Neuronal stem cell (in vitro differentiated cells): ENCODE measurements around the gene DNMT3L.
"Not testable (repeated sequence)": the region's sequence is repeated elsewhere in the genome, so short reads cannot be mapped to it uniquely, and the experiment has no call there.

ENCODE experiments used
- DNase-seq: peaks from one replicate; pipeline ENCODE4 v3.0.0-alpha.2; 2013; ENCODE audit warnings: low spot score
- H2AFZ ChIP-seq: one replicate; pipeline ENCODE4 v1.6.1; 2013; ENCODE audit warnings: mild to moderate bottlenecking, low read length, inconsistent platforms
- H2AK5ac ChIP-seq: 2 replicates; pipeline ENCODE4 v1.6.1; 2013; ENCODE audit warnings: low read depth, mild to moderate bottlenecking, inconsistent platforms, low read length, moderate library complexity, mixed read lengths
- H2BK120ac ChIP-seq: 2 replicates; pipeline ENCODE4 v1.6.1; 2013; ENCODE audit warnings: low read depth, mild to moderate bottlenecking, inconsistent platforms, low read length, moderate library complexity, mixed read lengths
- H2BK12ac ChIP-seq: one replicate; pipeline ENCODE4 v1.6.1; 2013; ENCODE audit warnings: low read length, inconsistent platforms
- H2BK15ac ChIP-seq: 2 replicates; pipeline ENCODE4 v1.6.1; 2013; ENCODE audit warnings: mild to moderate bottlenecking, low read length, inconsistent platforms, mixed read lengths
- H2BK5ac ChIP-seq: one replicate; pipeline ENCODE4 v1.6.1; 2013; ENCODE audit warnings: inconsistent platforms, mild to moderate bottlenecking, low read length, moderate library complexity
- H3K14ac ChIP-seq: one replicate; pipeline ENCODE4 v1.6.1; 2013; ENCODE audit warnings: low read length, inconsistent platforms
- H3K18ac ChIP-seq: 2 replicates; pipeline ENCODE4 v1.6.1; 2013; ENCODE audit warnings: low read length, inconsistent platforms
- H3K23ac ChIP-seq: 2 replicates; pipeline ENCODE4 v1.6.1; 2013; ENCODE audit warnings: low read depth, mild to moderate bottlenecking, mixed read lengths, low read length, inconsistent platforms; ENCODE audit not compliant: poor library complexity
- H3K27ac ChIP-seq: replicated peaks from 3 replicates; pipeline ENCODE4 v1.5.1; 2013; ENCODE audit warnings: low read length, inconsistent platforms
- H3K27me3 ChIP-seq, 3 experiments: 2 replicates each; pipeline ENCODE4 v1.6.1; 2013; ENCODE audit warnings: low read length in 3 of 3, mild to moderate bottlenecking in 2 of 3, inconsistent platforms in 1 of 3, low read depth in 1 of 3, mixed read lengths in 1 of 3, moderate library complexity in 1 of 3; ENCODE audit not compliant: control insufficient read depth in 3 of 3, insufficient read depth in 3 of 3
- H3K36me3 ChIP-seq, 2 donors: replicated peaks in 1 of 2; 2 replicates each; pipeline ENCODE4 v1.6.1; 2013; ENCODE audit warnings: low read length in 2 of 2; ENCODE audit not compliant: control insufficient read depth in 2 of 2, insufficient read depth in 2 of 2
- H3K4ac ChIP-seq: 2 replicates; pipeline ENCODE4 v1.6.1; 2013; ENCODE audit warnings: inconsistent platforms, mild to moderate bottlenecking, low read length, moderate library complexity
- H3K4me1 ChIP-seq, 2 donors: 1 replicate in 1 of 2; 2 replicates in 1 of 2; pipeline ENCODE4 v1.6.1; 2013; ENCODE audit warnings: low read length in 2 of 2, low read depth in 1 of 2; ENCODE audit not compliant: control insufficient read depth in 2 of 2, insufficient read depth in 1 of 2
- H3K4me2 ChIP-seq: one replicate; pipeline ENCODE4 v1.6.1; 2013; ENCODE audit warnings: mild to moderate bottlenecking, low read length, inconsistent platforms; ENCODE audit not compliant: insufficient read depth, poor library complexity, severe bottlenecking
- H3K4me3 ChIP-seq, 2 donors: 2 replicates each; pipeline ENCODE4 v1.5.1; 2013; ENCODE audit warnings: low read length in 2 of 2, mild to moderate bottlenecking in 2 of 2, inconsistent platforms in 1 of 2, moderate library complexity in 1 of 2
- H3K79me1 ChIP-seq: one replicate; pipeline ENCODE4 v1.6.1; 2013; ENCODE audit warnings: low read depth, mild to moderate bottlenecking, inconsistent platforms, low read length, moderate library complexity
- H3K9ac ChIP-seq: one replicate; pipeline ENCODE4 v1.6.1; 2013; ENCODE audit warnings: mild to moderate bottlenecking, low read depth, low read length, inconsistent platforms; ENCODE audit not compliant: poor library complexity
- H3K9me3 ChIP-seq, 2 donors: replicated peaks in 1 of 2; 2 replicates each; pipeline versions ENCODE3 to v1.6.1; 2013; ENCODE audit warnings: low read length in 2 of 2, mild to moderate bottlenecking in 2 of 2, inconsistent platforms in 1 of 2, low read depth in 1 of 2, mixed read lengths in 1 of 2, moderate library complexity in 1 of 2; ENCODE audit not compliant: control insufficient read depth in 2 of 2, insufficient read depth in 1 of 2
- H4K8ac ChIP-seq: one replicate; pipeline ENCODE4 v1.6.1; 2013; ENCODE audit warnings: low read depth, mild to moderate bottlenecking, inconsistent platforms, low read length, moderate library complexity
- H4K91ac ChIP-seq: one replicate; pipeline ENCODE4 v1.6.1; 2013; ENCODE audit warnings: low read length, low read depth, mild to moderate bottlenecking, inconsistent platforms; ENCODE audit not compliant: poor library complexity
- WGBS, 2 donors: extraction: QIAGEN DNeasy Blood & Tissue Kit; methylation state at CpG; one replicate each; pipeline ENCODE4 v1.1.7; 2013; ENCODE audit warnings: missing lambda C conversion rate in 2 of 2, mixed read lengths in 1 of 2; ENCODE audit not compliant: insufficient read length in 2 of 2, insufficient replicate concordance in 1 of 2; ENCODE audit errors: extremely low coverage in 2 of 2; 5-methylcytosine and 5-hydroxymethylcytosine counted together

Gene DNMT3L

DNA sequence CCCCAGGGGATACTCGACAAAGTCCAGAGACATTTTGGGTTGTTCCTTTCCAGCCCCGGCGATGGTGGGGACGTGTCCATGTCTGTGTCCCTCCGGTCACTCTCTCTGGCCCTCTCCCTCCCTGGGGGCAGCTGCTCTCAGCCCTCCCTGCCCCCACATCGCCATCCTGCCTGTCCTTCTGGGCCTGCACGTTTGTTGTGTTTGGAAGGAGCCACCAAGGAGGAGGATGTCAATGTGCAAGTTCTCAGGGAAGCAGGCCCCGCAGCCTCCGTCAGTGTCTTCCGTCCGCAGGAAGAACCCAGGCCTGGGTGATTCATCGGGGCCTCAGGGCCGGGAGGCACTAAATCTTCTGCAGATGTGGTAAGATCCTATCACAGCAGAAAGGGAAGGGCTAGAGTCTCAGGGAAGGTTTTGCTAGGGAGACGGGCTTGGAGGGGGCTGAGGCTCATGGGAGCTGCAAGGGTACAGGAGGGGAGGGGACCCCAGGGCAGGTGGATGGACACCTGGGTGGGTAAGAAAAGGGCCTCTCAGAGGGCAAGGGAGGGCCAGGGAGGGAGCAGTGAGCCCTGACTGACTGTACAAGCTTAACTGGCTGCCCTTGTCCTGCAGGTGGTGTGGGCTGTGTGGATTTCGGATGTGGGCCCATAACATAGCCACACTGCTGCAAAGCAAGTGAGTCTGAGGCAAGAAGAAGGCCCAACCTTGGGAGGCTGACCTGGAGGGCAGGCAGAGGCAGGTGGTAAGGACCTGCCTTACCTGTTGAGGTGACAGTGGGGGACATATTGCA lies 53.6 kb downstream of the DNMT3L start:
- not testable (repeated sequence) for H3K9ac ChIP-seq, H3K4me2 ChIP-seq, H3K4ac ChIP-seq, H2BK120ac ChIP-seq, H2BK5ac ChIP-seq, H3K36me3 ChIP-seq, H2AFZ ChIP-seq, H4K8ac ChIP-seq, H3K4me1 ChIP-seq, H3K9me3 ChIP-seq, H3K23ac ChIP-seq, H3K18ac ChIP-seq, H3K27me3 ChIP-seq, H4K91ac ChIP-seq, H3K27ac ChIP-seq, H3K14ac ChIP-seq, DNase-seq, H2BK12ac ChIP-seq, H2AK5ac ChIP-seq, H3K4me3 ChIP-seq, H3K79me1 ChIP-seq, H2BK15ac ChIP-seq
- no CpG with 5 or more reads among the region's 15 CpGs for WGBS, 2 donors

DNA sequence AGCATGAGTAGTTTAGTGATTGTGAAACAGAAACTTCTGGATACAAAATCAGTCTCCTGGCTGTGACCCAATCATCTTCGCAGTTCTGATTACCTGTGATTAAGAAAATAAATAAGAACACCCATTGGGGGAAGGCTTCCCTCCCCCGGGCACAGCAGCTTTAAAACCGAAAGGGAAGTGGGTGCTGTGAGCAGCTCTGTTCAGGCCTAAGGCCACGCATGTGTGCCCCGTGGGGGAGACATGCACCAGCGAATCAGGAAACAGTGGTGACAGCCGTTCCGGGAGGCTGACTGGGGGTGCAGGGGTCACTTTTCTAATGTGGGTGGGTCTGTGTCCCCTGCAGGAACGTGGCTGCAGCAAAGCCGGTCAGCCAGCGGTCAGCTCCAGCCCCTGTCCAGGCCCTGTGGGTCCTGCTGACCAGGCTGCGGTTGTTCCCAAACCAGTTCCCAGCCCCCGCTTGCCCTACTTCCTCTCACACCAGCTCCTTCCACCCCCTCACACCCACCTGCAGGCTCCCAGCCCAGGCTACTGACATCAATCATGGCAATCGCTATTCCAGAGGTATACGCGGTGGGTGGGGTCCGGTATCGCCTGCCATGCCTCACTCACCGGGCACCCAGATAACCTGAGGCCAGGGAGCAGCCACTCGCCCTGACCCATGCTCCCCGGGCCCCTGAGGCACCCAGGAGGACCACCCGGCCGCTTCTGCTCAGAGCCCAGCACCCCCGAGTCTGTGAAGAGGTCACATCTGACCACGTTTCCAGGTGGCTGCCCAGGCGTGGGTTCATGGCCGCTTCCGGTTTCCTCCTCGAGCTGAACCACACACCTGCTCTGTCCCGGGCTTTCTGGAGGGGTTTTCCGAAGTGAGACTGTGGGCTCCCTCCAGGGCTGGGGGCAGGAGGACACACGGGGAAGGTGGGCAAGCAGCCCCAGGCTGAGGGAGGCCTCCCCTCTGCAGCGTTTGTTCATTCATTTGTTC lies 54.7 kb downstream of the DNMT3L start:
- not testable (repeated sequence) for DNase-seq, H3K18ac ChIP-seq, H2BK120ac ChIP-seq, H3K36me3 ChIP-seq, H2BK15ac ChIP-seq, H2BK5ac ChIP-seq, H3K14ac ChIP-seq, H3K27ac ChIP-seq, H3K4me1 ChIP-seq, H4K91ac ChIP-seq, H3K4ac ChIP-seq, H3K79me1 ChIP-seq, H3K9ac ChIP-seq, H3K4me3 ChIP-seq, H3K9me3 ChIP-seq, H3K23ac ChIP-seq, H3K4me2 ChIP-seq, H3K27me3 ChIP-seq, H2BK12ac ChIP-seq, H2AFZ ChIP-seq, H4K8ac ChIP-seq, H2AK5ac ChIP-seq
- WGBS, 2 donors = no CpG with 5 or more reads among the region's 33 CpGs

DNA sequence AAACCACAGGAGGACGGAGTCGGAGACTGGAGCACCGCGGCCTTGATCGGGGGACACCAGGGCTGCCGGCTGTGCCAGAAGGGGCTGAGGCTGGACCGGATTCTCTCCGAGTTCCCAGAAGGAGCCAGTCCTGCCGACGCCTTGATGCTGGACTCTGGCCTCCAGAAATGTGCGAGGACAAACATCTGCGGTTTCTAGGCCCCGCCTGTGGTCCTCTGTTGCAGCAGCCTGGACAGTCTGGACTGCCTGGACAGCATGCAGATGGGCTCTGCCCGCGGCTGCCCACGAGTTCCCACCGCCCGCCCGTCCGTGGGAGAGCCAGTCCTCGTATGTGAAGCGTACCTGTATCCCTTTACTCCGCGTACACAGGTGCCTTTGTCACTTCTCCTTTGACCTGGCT lies 55.5 kb downstream of the DNMT3L start:
- WGBS, 2 donors = no CpG with 5 or more reads among the region's 24 CpGs
- H3K36me3 ChIP-seq, H3K18ac ChIP-seq, H2AFZ ChIP-seq, H3K79me1 ChIP-seq, H3K27me3 ChIP-seq, H3K27ac ChIP-seq, H3K23ac ChIP-seq, H3K4me1 ChIP-seq, H2AK5ac ChIP-seq, DNase-seq, H3K9ac ChIP-seq, H3K9me3 ChIP-seq, H2BK120ac ChIP-seq, H2BK5ac ChIP-seq, H2BK12ac ChIP-seq, H4K8ac ChIP-seq, H4K91ac ChIP-seq, H3K4me2 ChIP-seq, H3K4ac ChIP-seq, H2BK15ac ChIP-seq, H3K4me3 ChIP-seq, H3K14ac ChIP-seq: not testable (repeated sequence)
